HG02885 (cell line): ENCODE data around the gene GYS1.

Experiments
- ATAC-seq: cut with Tn5 transposase; IDR thresholded peaks from one replicate; pipeline ENCODE4 v1.9.1; 2021; ENCODE audit warnings: mild to moderate bottlenecking; ENCODE audit not compliant: unreplicated experiment, poor library complexity

The GYS1 gene

GRCh38 chr19:48965806-48966540, 27.1 kb downstream of the GYS1 start:
- peak; percentile 28 for ATAC-seq

GRCh38 chr19:48965040-48965805, 27.9 kb downstream of the GYS1 start, which contains the start of gene FTL:
Gene FTL, plus strand, starts transcription at chr19:48965309. Its CDS starts 199 bp downstream, at chr19:48965508.
- ATAC-seq: peak; percentile 73

- ATAC-seq: no peak
Observed at GRCh38 chr19:48964205-48965039, 28.7 kb downstream of the GYS1 start.

- ATAC-seq: no peak
Observed at GRCh38 chr19:48963371-48964204, 29.5 kb downstream of the GYS1 start.

- no peak for ATAC-seq
Observed at GRCh38 chr19:48962849-48963165, 30.3 kb downstream of the GYS1 start.

- peak; percentile 27 for ATAC-seq
Observed at GRCh38 chr19:48962029-48962848, 30.9 kb downstream of the GYS1 start.

- ATAC-seq: no peak
Observed at GRCh38 chr19:48961673-48962028, 31.5 kb downstream of the GYS1 start.

GRCh38 chr19:48961051-48961649, 32.0 kb downstream of the GYS1 start:
- no peak for ATAC-seq

- no peak for ATAC-seq
Observed at GRCh38 chr19:48959341-48960239, 33.5 kb downstream of the GYS1 start.

GRCh38 chr19:48958006-48958405, 35.1 kb downstream of the GYS1 start:
- ATAC-seq: no peak

- no peak for ATAC-seq
Observed at GRCh38 chr19:48955308-48955958, 37.7 kb downstream of the GYS1 start.

GRCh38 chr19:48954595-48955307, 38.4 kb downstream of the GYS1 start, which contains the start of gene BAX:
Gene BAX, plus strand, starts transcription at chr19:48954875. Its CDS starts 54 bp downstream, at chr19:48954929.
- peak; percentile 82 for ATAC-seq

GRCh38 chr19:48953990-48954594, 39.0 kb downstream of the GYS1 start:
- no peak for ATAC-seq

- ATAC-seq: no peak
Observed at GRCh38 chr19:48953141-48953540, 40.0 kb downstream of the GYS1 start.

- ATAC-seq: no peak
Observed at GRCh38 chr19:48950830-48951519, 42.1 kb downstream of the GYS1 start.

- ATAC-seq: no peak
Observed at GRCh38 chr19:48950159-48950558, 43.0 kb downstream of the GYS1 start.
